Stimulated activated CD8-positive, alpha-beta memory T cell treated with anti-CD3 and anti-CD28 coated beads, Interleukin-2, amount 100 ng/mL, for 48 hours (primary cell): Measurements from ENCODE around the gene LZTFL1.
"Not testable (repeated sequence)": the region's sequence is repeated elsewhere in the genome, so short reads cannot be mapped to it uniquely, and the experiment has no call there.

Source experiments
- DNase-seq, 2 donors: peaks; one replicate each; pipeline ENCODE4 v3.0.0-alpha.2; 2020; ENCODE audit warnings: low read depth in 2 of 2

The LZTFL1 gene

GRCh38 chr3:45865563-45865962 lies 23.6 kb upstream of the LZTFL1 start:
- no peak for DNase-seq

DNA sequence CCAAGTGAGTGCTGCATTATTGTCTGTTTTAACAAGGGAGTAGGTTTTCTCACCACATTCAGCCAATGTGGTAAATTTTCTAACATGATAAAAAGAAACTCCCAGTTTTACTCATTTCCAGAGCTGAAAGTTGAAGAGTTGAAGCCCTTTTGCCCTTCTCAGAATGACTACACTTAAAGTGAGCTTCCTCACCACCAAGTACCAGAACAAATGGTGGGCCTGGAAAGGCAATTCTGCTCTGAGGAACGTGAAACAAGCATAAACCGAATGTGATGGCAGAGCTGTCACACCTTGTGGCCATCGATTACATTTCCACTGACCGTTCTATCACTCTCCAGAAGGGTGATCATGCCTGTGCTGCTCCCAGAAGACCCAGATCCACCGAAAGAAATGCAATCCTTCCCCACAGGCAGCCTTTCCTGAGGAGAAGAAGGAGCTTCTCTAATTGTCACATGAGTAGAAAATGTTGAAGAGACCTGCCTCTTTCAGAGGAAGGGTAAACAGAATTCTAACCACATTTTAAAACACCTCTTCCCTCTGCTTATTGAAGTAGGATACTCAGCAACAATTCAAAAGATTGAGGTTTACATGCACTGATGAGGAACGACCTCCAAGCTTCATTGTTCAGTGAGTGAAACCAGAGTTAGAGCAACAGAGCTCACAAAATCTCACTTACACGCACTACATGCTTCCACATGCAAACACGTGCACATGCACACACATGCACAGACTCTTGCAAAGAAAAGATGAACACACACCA lies 23.0 kb upstream of the LZTFL1 start:
- peak in 1 of 2 donors; percentile 14 for DNase-seq

- DNase-seq: no peak
Measured at GRCh38 chr3:45861043-45861719, 19.3 kb upstream of the LZTFL1 start.

DNA sequence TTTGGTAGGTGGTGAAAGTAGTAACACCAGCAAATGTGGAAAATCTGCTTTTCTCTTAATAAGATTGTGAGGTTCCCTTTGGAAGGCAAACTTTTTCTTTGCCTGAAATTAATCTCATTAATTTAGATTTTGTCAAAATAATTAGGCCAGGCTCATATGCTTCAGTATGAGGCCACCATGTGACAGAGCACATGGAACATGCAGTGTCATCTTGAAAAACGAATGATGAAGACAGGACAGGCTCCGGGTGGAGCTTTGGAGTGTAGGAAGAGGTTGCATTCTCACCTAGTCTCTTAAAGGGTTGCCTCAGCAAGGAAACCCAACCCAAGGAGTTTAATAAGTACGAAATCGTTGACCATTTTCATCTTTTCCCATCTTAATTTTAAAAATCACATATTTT lies 18.6 kb upstream of the LZTFL1 start:
- DNase-seq: no peak

DNA sequence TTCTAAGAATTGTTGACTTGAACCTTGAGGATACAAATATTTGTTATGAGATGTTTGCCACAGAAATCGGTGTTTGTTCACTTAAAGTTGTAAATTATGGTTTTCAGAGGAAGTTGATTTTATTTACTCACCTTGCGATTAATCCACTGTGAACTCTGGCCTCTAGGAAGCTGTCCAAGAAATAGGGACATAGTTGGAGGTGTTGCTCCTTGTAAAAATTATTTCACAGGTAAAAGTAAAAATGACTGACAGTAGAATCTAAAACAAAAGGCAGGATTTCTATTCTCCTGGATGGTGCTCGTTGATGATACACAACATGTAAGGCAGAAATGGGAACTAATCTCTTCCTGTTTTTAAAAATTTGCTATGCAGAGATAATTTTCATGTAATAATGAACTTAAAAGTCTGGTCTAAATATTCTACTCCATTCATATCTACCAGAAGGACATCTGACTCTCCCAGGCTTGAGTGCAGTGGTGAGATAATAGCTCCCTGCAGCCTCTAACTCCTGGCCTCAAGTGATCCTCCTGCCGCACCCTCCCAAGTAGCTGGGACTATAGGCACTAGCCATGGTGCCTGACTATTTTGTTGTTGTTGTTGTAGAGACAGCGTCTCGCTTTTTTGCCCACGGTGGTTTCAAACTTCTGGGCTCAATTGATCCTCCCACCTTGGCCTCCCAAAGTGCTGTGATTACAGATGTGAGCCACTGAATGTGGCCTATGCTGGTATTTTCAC lies 17.1 kb upstream of the LZTFL1 start:
- no peak for DNase-seq

GRCh38 chr3:45857024-45857423 lies 15.1 kb upstream of the LZTFL1 start:
- not testable (repeated sequence) for DNase-seq

DNA sequence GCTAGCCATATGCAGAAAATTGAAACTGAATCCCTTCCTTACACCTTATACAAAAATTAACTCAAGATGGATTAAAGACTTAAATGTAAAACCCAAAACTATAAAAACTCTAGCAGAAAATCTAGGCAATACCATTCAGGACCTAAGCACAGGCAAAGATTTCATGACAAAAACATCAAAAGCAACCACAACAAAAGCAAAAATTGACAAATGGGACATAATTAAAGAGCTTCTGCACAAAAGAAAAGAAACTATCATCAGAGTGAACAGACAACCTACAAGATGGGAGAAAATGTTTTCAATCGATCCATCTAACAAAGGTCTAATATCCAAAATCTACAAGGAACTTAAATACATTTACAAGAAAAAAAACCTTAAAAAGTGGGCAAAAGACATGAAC lies 14.4 kb upstream of the LZTFL1 start:
- not testable (repeated sequence) for DNase-seq

DNA sequence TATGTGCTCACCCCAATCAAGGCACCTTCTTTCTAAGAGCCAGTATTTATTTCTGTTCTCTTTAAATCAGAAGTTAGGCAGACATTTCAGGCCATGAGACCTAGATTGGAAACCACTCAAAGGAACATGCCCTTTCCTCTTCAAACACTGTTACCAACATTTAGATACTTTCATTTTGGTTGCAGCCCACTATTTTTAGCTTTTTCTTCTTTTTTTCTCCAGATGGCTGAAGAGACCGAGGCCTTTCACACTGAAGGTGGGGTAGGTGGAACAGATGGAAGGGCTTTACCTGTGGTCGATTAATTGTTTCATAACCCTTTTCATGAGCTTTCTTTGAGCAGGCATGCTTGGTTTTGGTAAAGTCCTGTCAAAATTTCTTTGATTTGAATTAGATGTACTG lies 10.9 kb upstream of the LZTFL1 start:
- DNase-seq: no peak

DNA sequence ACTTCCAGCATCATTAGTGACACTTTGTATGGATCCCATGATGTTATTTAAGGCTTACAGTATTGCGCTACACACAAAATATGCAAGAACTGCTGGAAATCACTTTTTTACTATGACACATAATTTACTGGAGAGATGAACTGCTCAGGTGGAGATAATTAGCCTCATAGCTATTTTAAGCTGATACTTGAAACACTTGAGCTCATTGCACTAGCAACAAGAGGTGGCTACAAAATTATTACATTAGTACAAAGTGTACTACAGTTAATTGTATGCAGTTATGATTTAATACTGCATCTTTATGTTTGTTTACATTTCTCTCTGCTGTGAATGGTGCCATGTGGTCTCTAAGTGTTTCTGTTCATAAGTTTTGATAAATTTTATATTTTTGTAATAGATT lies 6.5 kb upstream of the LZTFL1 start:
- DNase-seq: no peak

- DNase-seq: no peak
Measured at GRCh38 chr3:45844616-45845015, 2.7 kb upstream of the LZTFL1 start.

DNA sequence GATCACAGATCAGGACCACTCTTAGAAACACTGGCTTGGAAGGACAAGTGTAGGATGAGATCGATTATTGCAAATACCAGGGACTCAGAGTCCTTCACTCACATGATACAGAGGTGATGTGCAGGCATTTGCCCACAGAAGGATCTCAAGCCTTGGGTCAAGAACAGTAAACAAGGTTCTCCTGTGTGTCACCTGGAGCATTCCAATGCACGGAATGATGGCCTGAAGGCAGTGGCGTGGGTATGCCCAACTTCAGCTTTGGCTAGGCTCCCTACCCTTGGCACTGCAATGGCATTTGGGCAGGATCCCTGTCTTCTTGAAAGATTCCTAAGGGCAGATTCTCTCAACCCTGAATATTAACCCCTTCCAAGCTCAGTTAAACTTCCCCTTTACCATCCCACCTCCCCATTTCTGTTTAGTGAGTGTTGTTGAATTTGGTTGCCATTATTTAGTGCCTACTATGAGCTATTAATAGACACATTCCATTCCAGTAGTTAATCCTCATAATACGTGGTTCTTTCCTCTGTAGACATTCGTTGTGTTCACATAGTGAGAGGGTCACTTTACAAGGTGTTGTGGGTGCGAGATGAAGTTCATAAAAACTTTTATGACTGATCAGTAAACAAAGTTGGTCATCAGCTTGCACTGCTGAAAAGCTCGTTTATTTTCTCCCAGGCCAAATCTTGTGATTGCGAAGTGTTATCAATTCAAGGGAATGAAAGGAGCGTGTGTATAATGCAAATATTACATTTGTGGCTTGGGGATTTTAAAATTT lies 1.1 kb upstream of the LZTFL1 start:
- no peak for DNase-seq

DNA sequence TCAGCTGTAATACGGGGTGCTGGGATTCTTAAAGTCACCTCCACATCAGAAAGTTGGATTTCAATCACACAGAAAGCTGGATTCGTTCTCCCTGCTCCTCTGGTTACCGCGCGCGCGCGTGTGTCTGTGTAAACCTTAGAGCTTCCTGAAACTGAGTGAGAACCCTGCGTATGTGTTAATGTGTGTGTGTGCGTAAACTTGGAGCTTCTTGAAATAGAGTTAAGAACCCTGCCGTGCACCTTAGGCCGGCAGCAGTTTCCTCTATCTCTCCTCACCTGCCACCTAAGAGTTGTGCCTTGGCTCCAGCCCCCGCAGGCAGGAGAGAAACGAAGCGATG lies 531 bp downstream of the LZTFL1 start:
- no peak for DNase-seq

DNA sequence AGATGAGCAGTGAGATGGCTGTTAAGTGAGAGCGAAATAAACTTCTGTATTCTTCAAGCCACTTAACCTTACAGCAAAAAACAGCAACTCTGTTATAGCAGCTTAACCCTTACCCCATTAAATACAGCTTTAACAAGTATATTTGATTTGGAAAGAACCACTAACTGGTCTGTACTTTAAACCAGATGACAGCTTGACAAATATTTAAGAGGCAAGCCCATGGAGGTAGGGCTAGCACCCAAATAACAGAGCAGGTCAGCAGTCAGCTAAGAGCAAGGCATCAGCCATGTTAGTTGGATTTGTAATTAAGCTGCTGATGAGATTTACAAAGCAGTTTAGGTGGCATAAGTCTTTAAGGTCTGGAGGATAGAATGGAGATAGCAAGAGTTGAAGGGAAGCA lies 3.5 kb downstream of the LZTFL1 start:
- DNase-seq: no peak

DNA sequence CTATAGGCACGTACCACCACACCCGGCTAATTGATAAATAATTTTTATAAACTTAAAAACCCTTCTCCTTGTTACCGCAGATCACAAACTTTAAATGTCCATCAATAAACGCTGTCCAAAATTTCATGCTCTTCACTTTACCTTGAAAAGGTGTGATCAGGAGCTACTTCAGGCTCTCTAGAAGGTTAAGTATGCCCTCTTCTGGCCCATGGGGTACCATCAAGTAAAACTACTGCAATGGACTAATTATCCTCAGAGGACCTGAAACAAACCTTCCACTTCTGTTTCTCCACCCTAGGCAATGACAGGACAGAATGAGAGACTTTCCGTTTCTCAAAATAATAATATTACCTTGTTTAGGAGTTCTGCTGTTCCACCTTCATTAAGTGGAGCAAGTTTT lies 9.2 kb downstream of the LZTFL1 start:
- no peak for DNase-seq

DNA sequence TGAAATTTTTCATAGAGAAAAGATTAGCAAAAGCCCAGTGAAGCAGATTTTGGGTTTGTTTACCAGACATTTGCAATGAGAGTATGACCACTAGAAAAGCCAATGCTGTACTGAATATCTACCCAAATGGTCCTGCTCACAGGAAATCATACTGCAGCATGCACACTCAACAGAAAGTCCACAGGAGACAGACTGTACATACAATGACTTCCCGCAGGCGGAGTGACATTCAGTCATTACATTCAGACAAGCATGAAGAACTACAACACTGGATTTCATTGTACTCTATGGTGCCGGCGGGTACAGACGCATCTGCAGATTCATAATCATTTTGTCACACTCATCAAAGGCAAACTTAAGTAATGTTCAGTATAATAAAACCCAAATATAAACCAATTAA lies 11.8 kb downstream of the LZTFL1 start:
- no peak for DNase-seq

GRCh38 chr3:45826908-45827307 lies 15.0 kb downstream of the LZTFL1 start:
- no peak for DNase-seq

DNA sequence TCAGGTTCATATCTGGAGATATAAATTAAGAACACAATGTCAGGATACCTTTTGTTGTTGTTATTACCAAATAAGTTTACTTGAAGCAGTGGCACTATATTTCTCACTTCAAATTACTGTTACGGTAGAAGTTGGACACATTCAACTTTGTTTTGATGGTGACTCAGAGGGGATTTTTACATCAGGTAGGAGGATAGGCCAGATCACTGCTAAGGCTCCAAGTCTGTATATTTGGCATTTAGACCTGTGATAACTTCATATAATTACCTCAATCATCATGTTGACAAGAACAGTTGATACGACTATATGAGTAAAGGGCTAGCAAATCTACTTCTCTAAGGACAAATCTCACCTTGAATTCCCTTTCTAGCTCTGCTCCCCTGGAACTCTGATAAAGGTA lies 15.6 kb downstream of the LZTFL1 start:
- no peak for DNase-seq

GRCh38 chr3:45821127-45821526 lies 20.8 kb downstream of the LZTFL1 start:
- no peak for DNase-seq

DNA sequence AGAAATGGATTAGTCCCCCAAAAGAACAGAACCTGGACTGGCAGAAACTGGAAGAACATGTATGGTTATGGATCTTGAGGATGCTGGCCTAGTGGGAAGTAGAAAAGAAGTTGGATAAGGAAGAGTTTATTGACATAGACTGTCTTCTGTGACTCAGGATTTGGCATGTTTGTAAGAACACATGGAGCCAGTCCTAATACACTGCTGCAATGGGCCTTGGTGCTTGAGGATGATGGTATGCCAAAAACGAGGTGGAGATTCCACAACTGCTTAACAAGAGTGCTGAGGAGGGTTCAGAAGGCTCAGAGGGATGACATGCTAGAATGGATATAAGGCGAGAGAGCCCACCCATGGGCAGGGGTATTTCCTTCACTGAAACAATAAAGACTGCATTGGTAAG lies 22.4 kb downstream of the LZTFL1 start:
- no peak for DNase-seq

DNA sequence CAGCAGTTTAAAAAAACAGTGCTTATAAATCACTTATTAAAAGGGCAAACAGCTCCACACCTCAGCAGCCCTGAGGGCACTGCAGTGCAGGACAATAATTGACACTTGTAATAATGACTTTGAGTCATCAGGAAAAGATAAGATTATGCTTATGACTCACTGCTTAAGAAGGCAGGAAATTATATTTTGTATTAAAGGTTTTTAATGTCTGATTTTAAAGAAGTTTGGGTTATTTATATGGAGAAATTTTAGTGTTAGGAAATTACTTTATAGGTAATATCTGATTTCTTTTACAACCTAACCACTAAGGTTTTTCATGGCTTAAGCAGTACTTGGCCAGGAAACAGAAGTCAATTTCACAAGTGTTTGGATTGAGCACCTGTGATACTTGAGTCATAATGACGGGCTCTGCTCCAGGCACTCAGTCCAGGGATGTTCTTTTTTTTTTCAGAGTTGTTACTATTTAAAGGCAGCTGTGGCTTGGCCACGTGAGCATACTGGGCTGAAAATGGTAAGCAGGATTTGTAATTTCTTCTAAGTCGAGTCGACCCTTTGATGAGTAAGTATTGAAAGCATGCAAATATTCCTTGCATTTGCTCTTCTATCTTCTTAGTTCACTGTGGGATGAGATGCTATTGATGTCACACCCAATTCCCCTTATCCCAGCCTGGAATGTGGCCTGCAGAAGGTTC lies 23.9 kb downstream of the LZTFL1 start:
- DNase-seq: no peak

GRCh38 chr3:45816544-45816943 lies 25.4 kb downstream of the LZTFL1 start:
- no peak for DNase-seq

DNA sequence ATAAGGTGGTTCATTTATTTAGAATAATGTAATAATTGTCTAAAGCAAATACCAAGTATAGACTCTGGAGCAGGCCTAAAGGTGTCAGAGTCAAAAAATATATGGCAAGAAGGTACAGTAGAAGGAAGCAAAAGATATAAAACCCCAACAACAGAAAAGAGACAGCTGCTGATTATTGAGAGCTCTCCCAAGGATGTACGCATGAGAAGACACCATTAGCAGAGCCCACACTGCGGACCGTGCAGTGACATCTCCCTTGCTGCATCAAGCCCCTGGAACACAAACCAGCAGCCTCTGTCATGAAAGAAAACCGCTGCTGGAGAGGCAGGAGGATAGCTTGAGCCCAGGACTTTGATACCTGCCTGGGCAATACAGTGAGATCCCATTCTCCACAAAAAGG lies 27.6 kb downstream of the LZTFL1 start:
- DNase-seq: no peak
